Heart left ventricle (tissue), 16 donors: Measurements from ENCODE around the gene ANXA3. TPM values are rescaled to one million over a fixed set of nuclear protein-coding genes. Genes with fewer than 3 reads are reported as not detected.

Source experiments
- ATAC-seq, 4 donors: fragments of 200-7000 bp; cut with Tn5 transposase; one replicate each; pipeline ENCODE4 v1.9.1; 2020 to 2022; ENCODE audit warnings: moderate library complexity in 4 of 4, mild to moderate bottlenecking in 3 of 4, moderate number of reproducible peaks in 1 of 4
- DNase-seq, 5 donors: peaks; one replicate each; pipeline ENCODE4 v3.0.0-alpha.2; 2020
- H3K27ac ChIP-seq, 12 donors: fragments of 200-600 bp; sonication (generic) in 4 of 12; one replicate each; pipeline versions ENCODE4 v1.5.0 to v1.8.0; 2016 to 2022; ENCODE audit warnings: mild to moderate bottlenecking in 2 of 12
- H3K27me3 ChIP-seq, 9 donors: fragments of 200-600 bp; sonication (generic) in 2 of 9; one replicate each; pipeline versions ENCODE4 v1.5.1 to v1.8.0; 2016 to 2022; ENCODE audit warnings: mild to moderate bottlenecking in 3 of 9
- H3K36me3 ChIP-seq, 9 donors: fragments of 200-600 bp; sonication (generic) in 2 of 9; one replicate each; pipeline versions ENCODE4 v1.5.0 to v1.8.0; 2018 to 2022; ENCODE audit warnings: mild to moderate bottlenecking in 2 of 9
- H3K4me1 ChIP-seq, 12 donors: fragments of 200-600 bp; sonication (generic) in 4 of 12; one replicate each; pipeline versions ENCODE4 v1.5.0 to v1.8.0; 2016 to 2022; ENCODE audit warnings: mild to moderate bottlenecking in 3 of 12
- H3K4me3 ChIP-seq, 12 donors: fragments of 200-600 bp; sonication (generic) in 4 of 12; one replicate each; pipeline versions ENCODE4 v1.5.0 to v1.8.0; 2017 to 2022; ENCODE audit warnings: mild to moderate bottlenecking in 9 of 12, moderate library complexity in 4 of 12
- H3K9me3 ChIP-seq, 12 donors: fragments of 200-600 bp; sonication (generic) in 4 of 12; one replicate each; pipeline versions ENCODE4 v1.5.0 to v1.8.0; 2016 to 2022; ENCODE audit warnings: mild to moderate bottlenecking in 1 of 12
- CTCF ChIP-seq, 12 donors: fragments of 200-600 bp; sonication (generic) in 4 of 12; IDR thresholded peaks; one replicate each; pipeline versions ENCODE4 v1.5.0 to v1.8.0; 2018 to 2022; ENCODE audit warnings: antibody characterized with exemption in 12 of 12, mild to moderate bottlenecking in 5 of 12
- POLR2A ChIP-seq, 2 donors: fragments of 450-650 bp; IDR thresholded peaks; one replicate each; pipeline ENCODE4 v1.6.1; 2017; ENCODE audit warnings: antibody characterized with exemption in 2 of 2, mild to moderate bottlenecking in 2 of 2, moderate library complexity in 2 of 2
- WGBS, 4 donors: extraction: QIAGEN DNeasy Blood & Tissue Kit in 2 of 4; methylation state at CpG; one replicate each; pipeline versions ENCODE4 v1.1.5 to v1.1.7; 2013 to 2018; 5-methylcytosine and 5-hydroxymethylcytosine counted together
- intact Hi-C, 10 donors: fragments of 100-400 bp; cut with DNase I; formaldehyde crosslinking; loops; one replicate each; pipeline versions ENCODE4 v1.11.1 to v1.14.2; 2022
- polyA plus RNA-seq, 2 donors: library from polyadenylated mRNA; stranded (reverse); fragments of 200-250 nt; gene quantifications; one replicate each; pipeline ENCODE4 v1.2.3, GENCODE V29; 2013
- total RNA-seq, 9 donors: library from RNA; depleted of rRNA in 2 of 9; stranded (reverse); fragments of >200 nt in 2 of 9; fragmentation: NEBNext Ultra II Directional in 3 of 9; extraction: Animal tissue kit (Norgen Biotek cat#: 25700) in 3 of 9; gene quantifications; one replicate each; pipeline versions ENCODE4 v1.1.0 to v1.2.4, GENCODE V29; 2016 to 2023
- donor health status: ischemic (EF 13 %, LVEDD 7.1; RV severe dilation, severe dysfunction).
- donor health status: healthy with polysubstance abuse.
- donor health status: DM: no; HTN: yes; CAD: no.
- donor health status: DM: no; HTN: no; CAD: no.
- donor health status: ischemic (EF 25% LVEDD 6.9; RV normal size, moderate dysfunction).
- donor health status: ischemic (EF 25% LVEDD 5.7; RV mildly dilated, moderate dysfunction).
- donor health status: healthy.
- donor health status: DM: yes; HTN: yes; CAD: no.
- donor health status: ischemic (EF 35%, LVEDD 5.7; RV mildly dilated, moderate dysfunction).
- donor health status: nonischemic (EF 11% LVEDD 7.7; RV severe dilation, severe dysfunction).
- donor health status: DM: yes; HTN: yes; CAD: no.
- donor health status: PGD.
- donor health status: ischemic (EF 29% LVEDD 5.4; RV normal size, mild dysfunction).
- donor health status: nonischemic (EF 23%, LVEDD 6.1; RV moderate dilation, normal function).

Gene ANXA3
- total and polyA plus RNA-seq, 11 donors = 12.9 to 119 (median 28.7) TPM

DNA sequence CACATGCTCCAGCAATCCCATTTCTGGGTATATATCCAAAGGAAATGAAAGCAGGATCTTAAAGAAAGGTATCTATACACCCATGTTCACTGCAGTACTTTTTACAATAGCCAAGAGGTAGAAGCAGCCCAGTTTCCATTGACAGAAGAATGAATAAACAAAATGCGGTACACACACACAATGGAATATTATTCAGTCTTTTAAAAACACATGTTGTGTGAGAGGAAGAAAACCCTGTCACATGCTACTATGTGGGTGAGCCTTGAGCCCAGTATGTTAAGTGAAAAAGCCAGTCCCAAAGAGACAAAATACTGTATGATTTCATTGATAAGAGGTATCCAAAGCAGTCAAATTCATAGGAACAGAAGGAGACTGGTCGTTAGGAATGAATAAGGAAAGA is 6.3 kb downstream of the ANXA3 start:
- intact Hi-C loops = no loop called here
- ATAC-seq (no peak), DNase-seq (no peak)
- Histone ChIP-seq H3K36me3 (peaks cover 0 to 14% (median 0%) of the 10 kb centered on the region in 9 donors), H3K4me1 (peaks cover 3 to 29% (median 14%) of the 10 kb centered on the region in 12 donors), H3K9me3 (no peaks in the 10 kb centered on the region), H3K4me3 (no peak overlapping the region), H3K27me3 (no peaks in the 10 kb centered on the region), H3K27ac (peak overlapping the region in 3 of 12 donors; percentile 13 to 37 (median 18))
- WGBS, 4 donors = 51 to 65% (median 61%) methylated on average over 2 of the region's 2 CpGs
- no peak for TF ChIP-seq POLR2A (IDR thresholded peaks at IDR 0.05)
- TF ChIP-seq CTCF (IDR thresholded peaks at IDR 0.05) = no peak

DNA sequence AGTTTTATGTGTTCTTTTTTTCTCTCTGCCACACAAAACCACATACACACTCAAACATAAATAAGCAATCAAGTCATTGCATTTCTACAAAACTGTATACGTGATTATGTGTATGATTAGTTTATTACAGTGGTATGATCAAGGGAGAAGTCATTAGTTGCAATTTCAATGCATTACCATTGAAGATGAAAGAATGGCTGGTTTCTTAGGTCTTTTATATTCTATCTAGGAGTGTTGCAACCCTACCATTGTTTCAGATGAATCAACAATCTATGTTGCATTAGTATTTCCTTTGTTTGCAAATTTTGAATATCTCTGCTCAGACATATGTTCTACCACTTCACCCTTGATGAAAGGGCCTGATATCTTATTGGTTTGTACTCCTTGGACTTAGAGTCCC is 6.8 kb downstream of the ANXA3 start:
- H3K27ac ChIP-seq = peak overlapping the region in 1 of 12 donors; percentile 37
- intact Hi-C loops = no loop called here
- H3K4me3 ChIP-seq = no peak overlapping the region

DNA sequence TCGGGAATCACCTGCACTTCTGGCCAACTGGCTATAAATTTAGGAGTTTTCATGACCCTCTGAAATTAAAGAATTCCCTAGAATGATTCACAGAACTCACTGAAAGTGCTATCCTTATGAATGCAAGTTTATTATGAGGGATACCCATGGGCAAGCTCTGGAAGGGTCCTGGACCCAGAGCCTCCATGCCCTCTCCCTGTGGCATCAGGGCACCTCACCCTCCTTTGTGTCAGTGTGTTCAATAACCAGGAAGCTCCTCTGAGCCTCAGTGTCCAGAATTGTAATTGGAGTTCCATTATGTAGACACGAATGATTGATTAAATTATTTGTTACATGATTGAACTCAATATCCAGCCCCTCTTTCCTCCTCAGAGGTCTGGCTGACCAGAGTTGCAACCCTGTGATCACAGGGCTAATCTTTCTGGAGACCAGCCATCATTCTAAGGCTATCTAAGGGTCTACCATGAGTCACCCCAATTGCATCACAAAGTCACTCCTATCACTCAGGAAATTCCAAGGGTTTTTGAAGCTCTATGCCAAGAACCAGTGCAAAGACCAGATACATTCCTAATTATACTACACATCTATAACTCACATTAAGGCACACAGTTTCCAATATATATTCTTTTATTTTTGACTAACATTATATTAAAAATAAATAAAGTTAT is 8.9 kb downstream of the ANXA3 start:
- no peak overlapping the region for H3K4me3 ChIP-seq
- WGBS, 4 donors = 62 to 87% (median 80%) methylated on average over 2 of the region's 2 CpGs
- DNase-seq (peak in 1 of 5 donors; percentile 38), ATAC-seq (peak; percentile 34 to 93 (median 84))
- peaks cover 0 to 4% (median 0%) of the 10 kb centered on the region in 9 donors for H3K36me3 ChIP-seq
- H3K27me3 ChIP-seq = no peaks in the 10 kb centered on the region
- peak overlapping the region in 7 of 12 donors; percentile 9 to 55 (median 26) for H3K27ac ChIP-seq
- intact Hi-C loops = no loop called here
- peaks cover 3 to 28% (median 13%) of the 10 kb centered on the region in 12 donors for H3K4me1 ChIP-seq
- no peaks in the 10 kb centered on the region for H3K9me3 ChIP-seq
- TF ChIP-seq CTCF (IDR thresholded peaks at IDR 0.05) (no peak), POLR2A (IDR thresholded peaks at IDR 0.05) (no peak)

More for the DNA sequence above, 6.8 kb downstream of the ANXA3 start:
- DNase-seq (no peak), ATAC-seq (no peak)
- TF ChIP-seq CTCF (IDR thresholded peaks at IDR 0.05) (no peak), POLR2A (IDR thresholded peaks at IDR 0.05) (no peak)
- Histone ChIP-seq H3K9me3 (no peaks in the 10 kb centered on the region), H3K27me3 (no peaks in the 10 kb centered on the region), H3K4me1 (peaks cover 3 to 23% (median 13%) of the 10 kb centered on the region in 12 donors), H3K36me3 (peaks cover 0 to 14% (median 0%) of the 10 kb centered on the region in 9 donors)
- WGBS, 4 donors = 86 to 93% (median 91%) methylated on average over 1 of the region's 1 CpG

DNA sequence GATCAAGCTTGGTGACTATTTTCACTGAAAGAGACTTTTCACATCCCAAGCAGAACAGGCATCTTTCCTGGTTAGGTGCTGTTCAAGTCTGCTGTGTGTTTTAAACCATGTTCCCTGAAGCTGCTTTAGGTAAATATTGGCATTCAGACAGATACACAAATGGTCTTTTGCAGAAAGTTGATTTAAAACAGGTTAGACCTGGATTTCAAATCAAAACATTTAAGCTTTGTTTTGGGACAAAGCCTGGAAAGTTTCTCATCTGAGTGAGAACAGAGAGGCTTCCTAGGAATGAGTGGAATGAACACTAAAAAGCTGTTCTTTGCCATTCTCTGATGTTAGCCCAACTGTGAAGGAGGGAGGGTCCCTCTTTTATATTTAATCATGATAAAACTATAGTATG is 10.1 kb downstream of the ANXA3 start:
- peaks cover 3 to 38% (median 14%) of the 10 kb centered on the region in 12 donors for H3K4me1 ChIP-seq
- H3K4me3 ChIP-seq = no peak overlapping the region
- no peak for DNase-seq
- peaks cover 0 to 4% (median 0%) of the 10 kb centered on the region in 9 donors for H3K36me3 ChIP-seq
- no peak for ATAC-seq
- H3K27me3 ChIP-seq = no peaks in the 10 kb centered on the region
- intact Hi-C loops = no loop called here
- no peaks in the 10 kb centered on the region for H3K9me3 ChIP-seq
- peak overlapping the region in 4 of 12 donors; percentile 12 to 56 (median 32) for H3K27ac ChIP-seq
- TF ChIP-seq POLR2A (IDR thresholded peaks at IDR 0.05) = no peak
- TF ChIP-seq CTCF (IDR thresholded peaks at IDR 0.05) = no peak
